ENCODE data around the gene PDS5A. TPM values are rescaled to one million over a fixed set of nuclear protein-coding genes. Genes with fewer than 3 reads are reported as not detected.

PDS5A gene
- total and polyA plus RNA-seq, 9 of the 15 experiments (the other 6 are each of a cell fraction or from before 2014, with no cell fraction given), result 16.4 to 85.4 (median 70.0) TPM

DNA sequence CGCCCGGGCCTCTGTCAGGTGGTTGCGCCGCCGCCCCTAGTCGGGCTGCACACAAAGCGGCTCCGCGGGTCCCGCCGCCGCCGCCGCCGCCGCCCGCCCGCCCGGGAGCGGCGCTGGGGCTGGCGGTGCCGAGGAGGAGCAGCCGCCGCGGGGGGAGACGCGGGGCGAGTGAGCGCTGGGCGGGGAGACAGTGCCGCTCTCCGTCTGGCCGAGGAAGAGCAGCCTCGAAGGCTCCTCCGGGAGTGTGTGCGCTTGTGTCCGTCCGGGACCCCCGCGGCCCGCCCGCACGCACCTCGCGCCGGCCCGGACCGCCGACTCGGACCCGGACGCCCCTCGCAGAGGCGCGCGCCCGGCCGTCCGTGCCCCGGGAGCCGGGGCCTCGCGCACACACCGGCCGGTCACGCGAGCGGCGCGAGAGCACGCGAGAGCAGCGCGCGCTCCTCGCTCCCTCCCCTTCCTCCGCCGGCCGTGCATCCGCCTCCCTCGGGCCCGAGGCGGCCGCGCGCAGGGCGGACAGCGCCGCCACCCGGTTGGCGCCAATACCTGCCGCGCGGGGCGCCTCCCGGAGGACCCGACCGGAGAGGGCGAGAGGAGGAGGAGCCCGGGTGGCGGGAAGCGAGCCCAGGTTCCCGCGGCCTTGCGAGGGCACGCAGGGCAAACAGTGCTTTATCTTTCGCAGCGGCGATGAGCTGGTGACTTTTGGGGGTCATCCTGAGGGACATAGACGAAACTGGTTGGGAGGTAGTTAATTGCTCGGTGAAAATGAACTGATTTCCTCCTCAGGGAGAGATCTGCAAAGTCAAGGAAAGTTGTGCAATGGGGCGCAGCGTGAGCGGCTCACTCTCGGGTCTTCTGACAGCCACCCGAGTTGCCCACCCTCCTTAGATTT, at the start of gene PDS5A (continued):
- peak in 1 of 2 experiments; percentile 34; a peak in 2 of 4 replicates for TF ChIP-seq KDM1A (IDR thresholded peaks at IDR 0.05)
- TF ChIP-seq KLF13 (tag; IDR thresholded peaks at IDR 0.05; ENCODE audit: borderline replicate concordance, low read depth), result peak; percentile 73; the same call in 1 of the 2 replicates
- peak; percentile 40; the same call in 1 of the 2 replicates for TF ChIP-seq SREBF1 (IDR thresholded peaks at IDR 0.05; ENCODE audit: borderline replicate concordance, low read depth, low read length)
- TF ChIP-seq ZNF224 (CRISPR knock-in tag; IDR thresholded peaks at IDR 0.05), result no peak
- peak; percentile 3 for TF ChIP-seq FOSL1 (tag; conservative IDR thresholded peaks at IDR 0.05)
- TF ChIP-seq ATF1 (CRISPR knock-in tag; IDR thresholded peaks at IDR 0.05), result no peak
- TF ChIP-seq ATF1 (tag; IDR thresholded peaks at IDR 0.05), result peak; percentile 62
- TF ChIP-seq NCOA4 (IDR thresholded peaks at IDR 0.05; ENCODE audit: partially characterized antibody), result no peak
- peak; percentile 47 for TF ChIP-seq RBBP5 (IDR thresholded peaks at IDR 0.05; ENCODE audit: borderline replicate concordance, insufficient read depth, low read length, poor library complexity, severe bottlenecking)
- TF ChIP-seq, protein P1, sequence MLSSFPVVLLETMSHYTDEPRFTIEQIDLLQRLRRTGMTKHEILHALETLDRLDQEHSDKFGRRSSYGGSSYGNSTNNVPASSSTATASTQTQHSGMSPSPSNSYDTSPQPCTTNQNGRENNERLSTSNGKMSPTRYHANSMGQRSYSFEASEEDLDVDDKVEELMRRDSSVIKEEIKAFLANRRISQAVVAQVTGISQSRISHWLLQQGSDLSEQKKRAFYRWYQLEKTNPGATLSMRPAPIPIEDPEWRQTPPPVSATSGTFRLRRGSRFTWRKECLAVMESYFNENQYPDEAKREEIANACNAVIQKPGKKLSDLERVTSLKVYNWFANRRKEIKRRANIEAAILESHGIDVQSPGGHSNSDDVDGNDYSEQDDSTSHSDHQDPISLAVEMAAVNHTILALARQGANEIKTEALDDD (IDR thresholded peaks at IDR 0.05), result peak; percentile 32; the same call in 1 of the 2 replicates
- peak; percentile 99 for TF ChIP-seq CTBP1 (IDR thresholded peaks at IDR 0.05; ENCODE audit: borderline replicate concordance)
- peak; percentile 86 to 90 for TF ChIP-seq TRIM24 (IDR thresholded peaks at IDR 0.05)
- TF ChIP-seq U2AF1 (optimal IDR thresholded peaks at IDR 0.05; ENCODE audit: low read depth, low read length), result peak; percentile 48
- TF ChIP-seq RBM39 (optimal IDR thresholded peaks at IDR 0.05; ENCODE audit: low read depth, low read length), result peak; percentile 52
- TF ChIP-seq, protein P2, sequence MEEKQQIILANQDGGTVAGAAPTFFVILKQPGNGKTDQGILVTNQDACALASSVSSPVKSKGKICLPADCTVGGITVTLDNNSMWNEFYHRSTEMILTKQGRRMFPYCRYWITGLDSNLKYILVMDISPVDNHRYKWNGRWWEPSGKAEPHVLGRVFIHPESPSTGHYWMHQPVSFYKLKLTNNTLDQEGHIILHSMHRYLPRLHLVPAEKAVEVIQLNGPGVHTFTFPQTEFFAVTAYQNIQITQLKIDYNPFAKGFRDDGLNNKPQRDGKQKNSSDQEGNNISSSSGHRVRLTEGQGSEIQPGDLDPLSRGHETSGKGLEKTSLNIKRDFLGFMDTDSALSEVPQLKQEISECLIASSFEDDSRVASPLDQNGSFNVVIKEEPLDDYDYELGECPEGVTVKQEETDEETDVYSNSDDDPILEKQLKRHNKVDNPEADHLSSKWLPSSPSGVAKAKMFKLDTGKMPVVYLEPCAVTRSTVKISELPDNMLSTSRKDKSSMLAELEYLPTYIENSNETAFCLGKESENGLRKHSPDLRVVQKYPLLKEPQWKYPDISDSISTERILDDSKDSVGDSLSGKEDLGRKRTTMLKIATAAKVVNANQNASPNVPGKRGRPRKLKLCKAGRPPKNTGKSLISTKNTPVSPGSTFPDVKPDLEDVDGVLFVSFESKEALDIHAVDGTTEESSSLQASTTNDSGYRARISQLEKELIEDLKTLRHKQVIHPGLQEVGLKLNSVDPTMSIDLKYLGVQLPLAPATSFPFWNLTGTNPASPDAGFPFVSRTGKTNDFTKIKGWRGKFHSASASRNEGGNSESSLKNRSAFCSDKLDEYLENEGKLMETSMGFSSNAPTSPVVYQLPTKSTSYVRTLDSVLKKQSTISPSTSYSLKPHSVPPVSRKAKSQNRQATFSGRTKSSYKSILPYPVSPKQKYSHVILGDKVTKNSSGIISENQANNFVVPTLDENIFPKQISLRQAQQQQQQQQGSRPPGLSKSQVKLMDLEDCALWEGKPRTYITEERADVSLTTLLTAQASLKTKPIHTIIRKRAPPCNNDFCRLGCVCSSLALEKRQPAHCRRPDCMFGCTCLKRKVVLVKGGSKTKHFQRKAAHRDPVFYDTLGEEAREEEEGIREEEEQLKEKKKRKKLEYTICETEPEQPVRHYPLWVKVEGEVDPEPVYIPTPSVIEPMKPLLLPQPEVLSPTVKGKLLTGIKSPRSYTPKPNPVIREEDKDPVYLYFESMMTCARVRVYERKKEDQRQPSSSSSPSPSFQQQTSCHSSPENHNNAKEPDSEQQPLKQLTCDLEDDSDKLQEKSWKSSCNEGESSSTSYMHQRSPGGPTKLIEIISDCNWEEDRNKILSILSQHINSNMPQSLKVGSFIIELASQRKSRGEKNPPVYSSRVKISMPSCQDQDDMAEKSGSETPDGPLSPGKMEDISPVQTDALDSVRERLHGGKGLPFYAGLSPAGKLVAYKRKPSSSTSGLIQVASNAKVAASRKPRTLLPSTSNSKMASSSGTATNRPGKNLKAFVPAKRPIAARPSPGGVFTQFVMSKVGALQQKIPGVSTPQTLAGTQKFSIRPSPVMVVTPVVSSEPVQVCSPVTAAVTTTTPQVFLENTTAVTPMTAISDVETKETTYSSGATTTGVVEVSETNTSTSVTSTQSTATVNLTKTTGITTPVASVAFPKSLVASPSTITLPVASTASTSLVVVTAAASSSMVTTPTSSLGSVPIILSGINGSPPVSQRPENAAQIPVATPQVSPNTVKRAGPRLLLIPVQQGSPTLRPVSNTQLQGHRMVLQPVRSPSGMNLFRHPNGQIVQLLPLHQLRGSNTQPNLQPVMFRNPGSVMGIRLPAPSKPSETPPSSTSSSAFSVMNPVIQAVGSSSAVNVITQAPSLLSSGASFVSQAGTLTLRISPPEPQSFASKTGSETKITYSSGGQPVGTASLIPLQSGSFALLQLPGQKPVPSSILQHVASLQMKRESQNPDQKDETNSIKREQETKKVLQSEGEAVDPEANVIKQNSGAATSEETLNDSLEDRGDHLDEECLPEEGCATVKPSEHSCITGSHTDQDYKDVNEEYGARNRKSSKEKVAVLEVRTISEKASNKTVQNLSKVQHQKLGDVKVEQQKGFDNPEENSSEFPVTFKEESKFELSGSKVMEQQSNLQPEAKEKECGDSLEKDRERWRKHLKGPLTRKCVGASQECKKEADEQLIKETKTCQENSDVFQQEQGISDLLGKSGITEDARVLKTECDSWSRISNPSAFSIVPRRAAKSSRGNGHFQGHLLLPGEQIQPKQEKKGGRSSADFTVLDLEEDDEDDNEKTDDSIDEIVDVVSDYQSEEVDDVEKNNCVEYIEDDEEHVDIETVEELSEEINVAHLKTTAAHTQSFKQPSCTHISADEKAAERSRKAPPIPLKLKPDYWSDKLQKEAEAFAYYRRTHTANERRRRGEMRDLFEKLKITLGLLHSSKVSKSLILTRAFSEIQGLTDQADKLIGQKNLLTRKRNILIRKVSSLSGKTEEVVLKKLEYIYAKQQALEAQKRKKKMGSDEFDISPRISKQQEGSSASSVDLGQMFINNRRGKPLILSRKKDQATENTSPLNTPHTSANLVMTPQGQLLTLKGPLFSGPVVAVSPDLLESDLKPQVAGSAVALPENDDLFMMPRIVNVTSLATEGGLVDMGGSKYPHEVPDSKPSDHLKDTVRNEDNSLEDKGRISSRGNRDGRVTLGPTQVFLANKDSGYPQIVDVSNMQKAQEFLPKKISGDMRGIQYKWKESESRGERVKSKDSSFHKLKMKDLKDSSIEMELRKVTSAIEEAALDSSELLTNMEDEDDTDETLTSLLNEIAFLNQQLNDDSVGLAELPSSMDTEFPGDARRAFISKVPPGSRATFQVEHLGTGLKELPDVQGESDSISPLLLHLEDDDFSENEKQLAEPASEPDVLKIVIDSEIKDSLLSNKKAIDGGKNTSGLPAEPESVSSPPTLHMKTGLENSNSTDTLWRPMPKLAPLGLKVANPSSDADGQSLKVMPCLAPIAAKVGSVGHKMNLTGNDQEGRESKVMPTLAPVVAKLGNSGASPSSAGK (IDR thresholded peaks at IDR 0.05), result peak; percentile 92

Measured in K562 (cell line).